IPS-NIHi11 (cell line): ENCODE data around the gene DNAH2.
A peak's percentile ranks its signal among the peaks of the same experiment; 100 is the strongest.

Experiments
- DNase-seq: peaks from one replicate; pipeline ENCODE4 v3.0.0; 2012; ENCODE audit warnings: mixed read lengths, low spot score

The DNAH2 gene

DNA sequence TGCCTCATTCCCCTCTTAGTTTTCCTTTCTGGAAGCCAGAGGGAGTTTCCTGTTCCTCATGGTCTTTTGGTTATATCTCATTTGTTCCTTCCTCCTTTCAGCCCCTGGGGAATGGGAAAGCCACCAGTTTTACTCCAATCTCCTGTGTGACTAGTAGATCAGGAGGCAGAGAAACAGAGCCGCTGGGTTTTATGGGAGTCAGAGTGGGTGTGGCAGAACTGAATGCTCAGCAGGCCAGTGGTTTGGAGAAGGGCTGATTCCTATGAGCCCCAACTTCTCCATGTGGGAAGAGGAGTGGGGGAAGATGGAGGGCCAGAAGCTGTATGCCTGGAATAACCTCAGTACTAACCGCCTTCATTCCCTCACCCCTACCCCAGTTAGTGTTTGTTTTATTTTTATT is 4.1 kb downstream of the DNAH2 start:
- DNase-seq, result no peak

GRCh38 chr17:7727886-7728285 is 10.3 kb downstream of the DNAH2 start:
- DNase-seq, result no peak

DNA sequence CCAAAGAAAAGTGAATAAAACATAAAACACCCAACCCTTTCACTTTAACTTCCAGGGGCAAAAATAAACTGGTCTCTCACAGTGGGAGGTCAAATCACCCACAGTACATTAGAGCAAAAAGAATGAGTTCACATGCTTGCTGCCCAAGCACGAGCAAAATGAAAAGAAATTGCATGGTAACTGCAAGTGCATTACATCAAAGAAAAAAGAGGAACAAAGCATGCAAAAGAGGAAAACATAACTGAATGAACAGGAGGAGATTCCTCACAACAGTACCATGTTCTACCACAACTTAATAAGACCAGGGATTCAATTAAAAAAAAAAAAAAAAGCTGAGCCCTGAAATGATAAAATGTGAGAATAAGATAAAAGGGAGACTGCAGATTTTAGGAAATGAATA is 12.3 kb downstream of the DNAH2 start:
- no peak for DNase-seq

DNA sequence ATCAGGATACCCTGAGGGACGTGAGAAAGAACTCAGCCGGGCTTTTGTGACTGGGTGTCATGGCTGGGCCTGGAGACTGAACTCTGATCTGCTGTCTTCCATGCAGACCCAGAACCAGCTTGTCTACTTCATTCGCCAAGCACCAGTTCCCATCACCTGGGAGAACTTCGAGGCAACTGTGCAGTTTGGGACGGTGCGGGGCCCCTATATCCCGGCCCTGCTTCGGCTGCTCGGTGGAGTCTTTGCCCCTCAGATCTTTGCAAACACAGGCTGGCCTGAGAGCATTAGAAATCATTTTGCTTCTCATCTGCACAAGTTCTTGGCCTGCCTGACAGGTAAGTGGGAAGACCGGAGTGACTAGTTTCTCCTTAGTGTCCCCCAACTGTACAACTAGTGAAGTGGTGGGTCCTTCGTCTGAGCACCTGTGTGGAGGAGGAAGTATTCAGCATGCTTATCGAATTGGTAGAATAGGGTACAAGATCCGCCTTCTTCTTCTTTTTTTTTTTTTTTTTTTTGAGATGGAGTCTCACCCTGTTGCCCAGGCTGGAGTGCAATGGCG is 15.5 kb downstream of the DNAH2 start:
- no peak for DNase-seq

DNA sequence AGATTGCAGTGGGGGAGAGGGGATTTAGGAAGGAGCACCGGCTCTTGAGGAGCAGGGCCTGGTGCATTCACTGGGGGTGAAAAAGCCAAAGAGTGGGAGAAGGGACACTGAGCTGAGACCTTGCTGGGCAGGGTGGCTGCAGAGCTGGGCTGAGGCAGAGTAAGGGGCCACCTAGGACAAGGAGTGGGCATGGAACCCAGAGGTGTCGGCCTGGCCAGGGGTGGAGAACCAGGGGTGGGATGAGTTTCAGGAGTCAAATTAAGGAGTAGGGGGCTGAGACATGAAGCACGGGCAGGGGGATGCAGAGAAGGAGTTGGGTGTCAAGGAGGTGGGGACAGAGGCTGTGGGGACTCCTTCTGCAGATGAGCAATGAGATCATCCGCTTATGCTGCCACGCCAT is 20.1 kb downstream of the DNAH2 start:
- DNase-seq, result no peak

GRCh38 chr17:7739746-7740145 is 22.2 kb downstream of the DNAH2 start:
- DNase-seq, result no peak

GRCh38 chr17:7740481-7741001 is 23.0 kb downstream of the DNAH2 start:
- DNase-seq, result no peak

DNA sequence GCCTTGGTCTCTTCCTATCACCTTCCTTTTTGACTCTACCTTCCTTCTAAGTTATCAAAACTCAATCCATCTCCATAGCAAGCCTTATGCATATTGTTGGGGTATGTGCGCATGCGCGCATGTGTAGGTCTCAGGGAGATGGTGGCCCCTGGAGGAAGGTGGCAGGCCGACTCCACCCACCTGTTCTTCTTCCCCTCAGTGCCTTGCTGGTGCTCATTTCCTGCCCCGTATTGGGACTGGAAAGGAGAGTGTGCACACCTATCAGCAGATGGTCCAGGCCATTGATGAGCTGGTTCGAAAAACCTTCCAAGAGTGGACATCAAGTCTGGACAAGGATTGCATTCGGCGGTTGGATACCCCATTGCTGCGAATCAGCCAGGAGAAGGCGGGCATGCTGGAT is 25.2 kb downstream of the DNAH2 start:
- no peak for DNase-seq

- DNase-seq, result no peak
Observed at GRCh38 chr17:7744416-7744815, 26.9 kb downstream of the DNAH2 start.

DNA sequence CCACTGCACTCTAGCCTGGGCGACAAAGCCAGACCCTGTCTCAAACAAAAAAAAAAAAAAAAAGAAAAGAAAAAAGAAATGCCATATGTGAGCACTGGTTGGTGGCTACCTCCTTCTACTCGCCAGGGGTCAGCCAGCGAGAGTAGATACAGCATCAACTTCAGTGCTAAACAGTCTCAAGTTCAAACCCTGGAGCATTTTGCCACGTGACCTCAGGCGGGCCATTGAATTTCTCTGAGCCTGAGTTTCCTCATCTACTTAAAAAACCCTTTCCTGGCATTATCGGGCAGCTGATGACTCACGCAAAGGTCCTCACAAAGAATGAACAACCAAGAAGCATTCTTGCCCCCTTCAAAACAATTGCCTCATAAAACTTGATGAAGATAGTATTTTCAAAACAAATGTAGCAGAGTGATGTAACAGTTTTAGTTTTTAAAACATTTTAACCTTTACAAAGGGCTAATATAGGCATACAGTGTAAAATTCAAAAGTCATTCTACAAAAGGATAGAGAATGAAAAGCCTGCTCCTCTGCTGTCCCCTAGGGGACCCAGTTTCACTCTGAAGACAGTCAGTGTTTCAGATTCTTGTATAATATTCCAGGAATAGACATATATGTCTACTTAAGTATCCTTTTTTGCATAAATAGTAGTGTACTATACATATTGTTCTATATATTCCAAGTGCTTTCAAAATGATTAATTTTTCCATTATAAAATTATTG is 28.4 kb downstream of the DNAH2 start:
- peak; percentile 29 for DNase-seq

GRCh38 chr17:7747635-7748071 is 30.1 kb downstream of the DNAH2 start:
- no peak for DNase-seq

GRCh38 chr17:7748076-7748775 is 30.7 kb downstream of the DNAH2 start:
- no peak for DNase-seq

- DNase-seq, result no peak
Observed at GRCh38 chr17:7750321-7750821, 32.8 kb downstream of the DNAH2 start.

DNA sequence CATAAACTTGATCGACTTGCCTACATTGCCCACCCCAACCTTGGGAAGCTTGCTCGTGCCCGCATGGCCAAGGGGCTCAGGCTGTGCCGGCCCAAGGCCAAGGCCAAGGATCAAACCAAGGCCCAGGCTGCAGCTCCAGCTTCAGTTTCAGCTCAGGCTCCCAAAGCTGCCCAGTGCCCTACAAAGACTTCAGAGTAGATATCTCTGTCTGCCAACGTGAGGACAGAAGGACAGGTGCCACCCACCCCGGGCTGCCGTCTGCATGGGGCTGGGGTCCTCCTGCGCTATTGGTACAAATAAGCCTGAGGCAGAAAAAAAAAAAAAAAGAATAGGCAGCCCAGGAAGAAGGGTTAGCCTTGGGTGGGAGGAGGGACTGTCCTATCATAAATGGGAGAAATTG is 37.1 kb downstream of the DNAH2 start:
- no peak for DNase-seq

DNA sequence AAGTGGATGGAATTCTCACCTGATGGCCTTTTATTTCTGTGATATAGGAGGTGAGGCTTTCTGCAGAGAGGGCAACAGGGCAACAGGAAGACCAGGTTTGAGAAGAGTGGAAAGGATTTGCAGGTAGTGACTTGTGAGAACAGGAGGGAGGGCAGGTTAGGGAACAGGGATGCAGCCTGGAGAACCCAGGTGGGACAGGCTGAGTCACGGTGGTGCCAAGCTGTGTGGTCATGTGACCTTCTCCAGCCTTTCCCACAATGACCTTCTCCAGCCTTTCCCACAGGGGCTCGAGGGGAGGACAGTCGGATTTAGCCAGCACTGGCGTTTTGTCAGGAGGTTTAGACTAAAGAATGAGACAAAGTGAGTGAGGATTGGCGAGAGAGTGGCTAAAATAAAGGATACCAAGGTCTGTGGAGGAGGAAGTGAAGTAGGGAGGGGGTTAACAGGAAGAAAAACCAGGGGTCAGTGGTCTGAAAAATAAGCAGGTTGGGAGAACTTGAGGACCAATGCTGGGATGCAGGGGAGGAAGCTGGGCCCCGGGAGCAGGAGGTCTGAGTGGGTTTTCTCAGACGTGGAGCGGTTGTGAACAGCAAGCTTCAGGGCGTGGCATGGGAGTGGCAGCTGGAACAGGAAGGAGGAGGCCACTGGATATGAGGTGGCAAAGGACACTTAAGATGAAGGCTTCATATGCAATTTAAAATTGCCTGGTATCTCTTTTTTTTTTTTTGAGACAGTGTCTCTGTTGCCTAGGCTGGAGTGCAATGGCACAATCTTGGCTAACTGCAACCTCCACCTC is 37.7 kb downstream of the DNAH2 start:
- peak; percentile 29 for DNase-seq

DNA sequence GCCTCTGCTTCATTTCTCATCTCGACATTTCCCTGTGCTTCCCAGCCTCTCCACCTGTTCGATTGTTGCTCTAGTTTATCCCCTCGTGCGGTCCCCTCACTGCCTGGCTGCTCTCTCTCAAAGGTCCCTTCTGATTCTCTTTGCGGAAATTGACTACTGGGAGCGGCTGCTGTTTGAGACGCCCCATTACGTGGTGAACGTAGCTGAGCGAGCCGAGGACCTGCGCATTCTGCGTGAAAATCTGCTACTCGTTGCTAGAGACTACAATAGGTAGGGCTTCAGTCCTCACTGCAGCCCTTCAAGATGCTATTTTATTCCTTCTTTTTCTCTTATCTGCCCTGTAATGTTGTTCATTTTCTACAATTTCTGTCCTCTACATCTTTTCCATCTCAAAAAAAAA is 39.4 kb downstream of the DNAH2 start:
- no peak for DNase-seq

DNA sequence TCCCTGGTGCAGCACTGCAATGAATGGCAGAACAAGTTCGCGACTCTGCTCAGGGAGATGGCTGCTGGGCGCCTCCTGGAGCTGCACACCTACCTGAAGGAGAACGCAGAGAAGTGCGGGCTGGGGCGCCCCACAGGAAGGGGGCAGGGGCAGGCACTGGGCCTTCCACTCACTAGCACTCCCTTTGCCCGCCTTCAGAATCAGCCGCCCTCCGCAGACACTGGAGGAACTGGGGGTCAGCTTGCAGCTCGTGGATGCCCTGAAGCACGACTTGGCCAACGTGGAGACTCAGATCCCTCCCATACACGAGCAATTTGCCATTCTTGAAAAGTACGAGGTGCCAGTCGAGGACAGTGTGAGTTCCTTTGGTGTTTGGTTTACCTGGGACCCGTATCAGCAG is 46.4 kb downstream of the DNAH2 start:
- DNase-seq, result no peak

GRCh38 chr17:7767004-7767403 is 49.5 kb downstream of the DNAH2 start:
- no peak for DNase-seq

DNA sequence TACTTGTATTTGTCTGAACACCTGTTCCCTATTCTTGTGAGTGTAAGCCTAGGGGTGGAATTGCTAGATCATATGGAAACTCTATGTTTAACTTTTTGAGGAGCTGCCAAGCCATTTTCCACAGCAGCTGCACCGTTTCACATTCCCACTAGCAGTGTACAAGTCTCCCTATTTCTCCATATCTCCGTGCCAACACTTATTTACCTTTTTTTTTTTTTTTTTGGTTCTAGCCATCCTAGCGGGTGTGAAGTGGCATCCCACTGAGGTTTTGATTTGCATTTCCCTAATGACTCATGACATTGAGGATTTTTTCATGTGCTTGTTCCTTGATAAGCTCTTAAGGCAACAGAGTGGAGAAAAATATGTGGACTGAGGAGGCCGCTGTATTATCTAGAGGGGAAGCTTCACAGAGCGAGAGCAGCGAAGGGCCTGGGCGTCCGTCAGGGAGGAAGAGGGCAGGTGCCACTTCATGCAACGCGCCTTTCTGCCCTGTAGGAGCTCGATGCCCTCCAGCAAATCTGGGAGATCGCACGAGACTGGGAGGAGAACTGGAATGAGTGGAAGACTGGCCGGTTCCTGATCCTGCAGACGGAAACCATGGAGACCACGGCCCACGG is 50.0 kb downstream of the DNAH2 start:
- no peak for DNase-seq

- no peak for DNase-seq
Observed at GRCh38 chr17:7769854-7770253, 52.3 kb downstream of the DNAH2 start.

DNA sequence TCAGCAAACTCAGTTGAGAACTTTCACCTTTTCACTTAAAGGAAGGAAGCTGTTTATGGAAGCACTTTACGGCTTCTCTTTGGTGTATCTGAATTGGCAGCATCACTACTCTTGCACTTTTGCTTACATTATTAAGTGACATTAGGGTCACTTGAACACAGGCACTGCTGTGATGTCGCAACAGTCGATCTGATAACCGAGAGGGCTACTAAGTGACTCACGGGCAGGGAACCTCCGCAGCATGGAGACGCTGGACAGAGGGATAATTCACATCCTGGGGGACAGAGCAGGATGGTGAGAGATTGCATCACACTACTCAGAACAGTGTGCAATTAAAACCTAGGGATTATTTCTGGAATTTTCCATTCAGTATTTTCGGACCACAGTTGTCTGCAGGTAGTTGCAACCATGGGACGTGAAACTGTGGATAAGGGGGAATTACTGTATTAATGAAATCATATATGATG is 56.5 kb downstream of the DNAH2 start:
- no peak for DNase-seq

DNA sequence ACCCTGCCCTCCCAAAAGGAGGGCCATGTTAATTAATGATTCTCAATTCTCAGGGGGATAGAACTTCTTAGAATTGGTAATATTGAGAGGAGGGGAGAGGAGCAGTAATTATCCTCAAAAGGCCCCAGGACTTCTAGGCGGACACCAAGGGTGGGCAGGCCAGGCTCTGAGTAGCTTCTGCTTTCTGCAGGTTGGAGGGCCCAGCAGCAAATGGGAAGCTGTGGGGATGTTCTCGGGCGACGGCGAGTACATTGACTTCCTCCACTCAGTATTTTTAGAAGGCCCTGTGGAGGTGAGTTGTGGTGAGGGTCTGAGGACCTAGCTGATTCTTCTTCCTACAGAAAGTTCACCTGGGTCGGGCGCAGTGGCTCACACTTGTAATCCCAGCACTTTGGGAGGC is 57.5 kb downstream of the DNAH2 start:
- no peak for DNase-seq
